H9 (cell line): Measurements from ENCODE around the gene FBXL14. TPM values are rescaled to one million over a fixed set of nuclear protein-coding genes. Genes with fewer than 3 reads are reported as not detected.

Experiments used
- DNase-seq: peaks from one replicate; pipeline ENCODE4 v3.0.0-alpha.2; 2017
- H2AFZ ChIP-seq: one replicate; pipeline ENCODE4 v1.6.1; 2013; ENCODE audit warnings: mild to moderate bottlenecking, low read length, control low read depth, moderate library complexity
- H2AK5ac ChIP-seq: 2 replicates; pipeline ENCODE4 v1.6.1; 2013; ENCODE audit warnings: low read length, control low read depth, mixed read lengths; ENCODE audit not compliant: insufficient read length
- H2BK120ac ChIP-seq: one replicate; pipeline ENCODE4 v1.6.1; 2013; ENCODE audit warnings: low read depth, mild to moderate bottlenecking, low read length, control low read depth, inconsistent platforms; ENCODE audit not compliant: poor library complexity, severe bottlenecking
- H2BK12ac ChIP-seq: 2 replicates; pipeline ENCODE4 v1.6.1; 2013; ENCODE audit warnings: low read length, control low read depth, mixed read lengths, low read depth; ENCODE audit not compliant: insufficient read length
- H2BK15ac ChIP-seq: 2 replicates; pipeline ENCODE4 v1.6.1; 2013; ENCODE audit warnings: low read depth, low read length, control low read depth
- H2BK20ac ChIP-seq: one replicate; pipeline ENCODE4 v1.6.1; 2013; ENCODE audit warnings: low read depth, mild to moderate bottlenecking, low read length, control low read depth, inconsistent platforms; ENCODE audit not compliant: poor library complexity, severe bottlenecking
- H2BK5ac ChIP-seq: 2 replicates; pipeline ENCODE4 v1.6.1; 2013; ENCODE audit warnings: low read length, control low read depth, mixed read lengths; ENCODE audit not compliant: insufficient read length
- H3K14ac ChIP-seq: 2 replicates; pipeline ENCODE4 v1.6.1; 2013; ENCODE audit warnings: low read length, control low read depth; ENCODE audit not compliant: insufficient read depth
- H3K18ac ChIP-seq: 2 replicates; pipeline ENCODE4 v1.6.1; 2013; ENCODE audit warnings: low read depth, mild to moderate bottlenecking, mixed read lengths, low read length, control low read depth; ENCODE audit not compliant: insufficient read length
- H3K23ac ChIP-seq: 2 replicates; pipeline ENCODE4 v1.6.1; 2013; ENCODE audit warnings: low read length, control low read depth, mixed read lengths, low read depth; ENCODE audit not compliant: insufficient read length
- H3K23me2 ChIP-seq: 2 replicates; pipeline ENCODE4 v1.6.1; 2013; ENCODE audit warnings: low read depth, mild to moderate bottlenecking, mixed read lengths, low read length, control low read depth; ENCODE audit not compliant: insufficient read length, poor library complexity, severe bottlenecking
- H3K27ac ChIP-seq: 2 replicates; pipeline ENCODE4 v1.5.1; 2013; ENCODE audit warnings: low read length, control low read depth, mixed read lengths, low read depth; ENCODE audit not compliant: insufficient read length
- H3K27me3 ChIP-seq: 2 replicates; pipeline ENCODE4 v1.6.1; 2013; ENCODE audit warnings: low read length, control low read depth, inconsistent platforms; ENCODE audit not compliant: insufficient read depth
- H3K4ac ChIP-seq: 2 replicates; pipeline ENCODE4 v1.6.1; 2013; ENCODE audit warnings: low read depth, mild to moderate bottlenecking, control low read depth, inconsistent platforms, low read length, moderate library complexity
- H3K4me1 ChIP-seq: 2 replicates; pipeline ENCODE4 v1.6.1; 2013; ENCODE audit warnings: low read length, control low read depth, inconsistent platforms; ENCODE audit not compliant: insufficient read depth
- H3K4me2 ChIP-seq: 2 replicates; pipeline ENCODE4 v1.6.1; 2013; ENCODE audit warnings: low read length, control low read depth, mixed read lengths; ENCODE audit not compliant: insufficient read length, insufficient read depth
- H3K56ac ChIP-seq: 2 replicates; pipeline ENCODE4 v1.6.1; 2013; ENCODE audit warnings: low read depth, mild to moderate bottlenecking, mixed read lengths, low read length, control low read depth; ENCODE audit not compliant: insufficient read length
- H3K79me1 ChIP-seq: 2 replicates; pipeline ENCODE4 v1.6.1; 2013; ENCODE audit warnings: low read depth, mild to moderate bottlenecking, moderate library complexity, low read length, control low read depth, inconsistent platforms; ENCODE audit not compliant: insufficient read depth, poor library complexity, severe bottlenecking
- H3K79me2 ChIP-seq: 2 replicates; pipeline ENCODE4 v1.6.1; 2013; ENCODE audit warnings: low read length, control low read depth, inconsistent platforms; ENCODE audit not compliant: insufficient read depth
- H3K9ac ChIP-seq: 2 replicates; pipeline ENCODE4 v1.6.1; 2013; ENCODE audit warnings: low read length, control low read depth, mixed read lengths; ENCODE audit not compliant: insufficient read length; ENCODE audit errors: extremely low read depth
- H3K9me3 ChIP-seq: one replicate; pipeline ENCODE4 v1.6.1; 2013; ENCODE audit warnings: low read depth, low read length, inconsistent platforms; ENCODE audit not compliant: control insufficient read depth
- H3T11ph ChIP-seq: one replicate; pipeline ENCODE4 v1.6.1; 2013; ENCODE audit warnings: mild to moderate bottlenecking, low read length, control low read depth, inconsistent platforms
- H4K20me1 ChIP-seq: one replicate; pipeline ENCODE4 v1.6.1; 2013; ENCODE audit not compliant: control insufficient read depth, insufficient read length, insufficient read depth
- H4K5ac ChIP-seq: 2 replicates; pipeline ENCODE4 v1.6.1; 2013; ENCODE audit warnings: low read depth, mild to moderate bottlenecking, mixed read lengths, low read length, control low read depth; ENCODE audit not compliant: insufficient read length
- H4K8ac ChIP-seq: replicated peaks from 2 replicates; pipeline ENCODE4 v1.6.1; 2013; ENCODE audit warnings: low read length, control low read depth, mixed read lengths, low read depth; ENCODE audit not compliant: insufficient read length
- H4K91ac ChIP-seq: 2 replicates; pipeline ENCODE4 v1.6.1; 2013; ENCODE audit warnings: low read depth, mild to moderate bottlenecking, moderate library complexity, mixed read lengths, low read length, control low read depth; ENCODE audit not compliant: insufficient read length
- H3K27ac Mint-ChIP-seq, 3 experiments: 2 replicates in 2 of 3; 3 replicates in 1 of 3; pipeline ENCODE4 v1.8.0; 2020 to 2021; ENCODE audit warnings: mixed read lengths in 3 of 3, mild to moderate bottlenecking in 1 of 3, moderate library complexity in 1 of 3
- H3K27me3 Mint-ChIP-seq: 2 replicates; pipeline ENCODE4 v1.8.0; 2021; ENCODE audit warnings: low read depth, mild to moderate bottlenecking, moderate library complexity, mixed read lengths
- H3K36me3 Mint-ChIP-seq, 3 experiments: 2 replicates in 2 of 3; 3 replicates in 1 of 3; pipeline ENCODE4 v1.8.0; 2020 to 2021; ENCODE audit warnings: low read depth in 3 of 3, mixed read lengths in 3 of 3; ENCODE audit not compliant: insufficient read depth in 1 of 3
- H3K4me1 Mint-ChIP-seq, 2 experiments: 2 replicates each; pipeline ENCODE4 v1.8.0; 2020; ENCODE audit warnings: mixed read lengths in 2 of 2
- H3K4me3 Mint-ChIP-seq, 2 experiments: 2 replicates in 1 of 2; 3 replicates in 1 of 2; pipeline ENCODE4 v1.8.0; 2020 to 2021; ENCODE audit warnings: mild to moderate bottlenecking in 2 of 2, mixed read lengths in 2 of 2, moderate library complexity in 1 of 2
- H3K9me3 Mint-ChIP-seq, 2 experiments: 2 replicates in 1 of 2; 3 replicates in 1 of 2; pipeline ENCODE4 v1.8.0; 2020; ENCODE audit warnings: mild to moderate bottlenecking in 2 of 2, mixed read lengths in 2 of 2, moderate library complexity in 1 of 2
- CTCF ChIP-seq: fragments of 200-600 bp; sonication (generic); conservative IDR thresholded peaks from 3 replicates; pipeline ENCODE4 v1.8.0; 2021; ENCODE audit warnings: antibody characterized with exemption, mild to moderate bottlenecking
- WGBS: extraction: QIAGEN DNeasy Blood & Tissue Kit; methylation state at CpG from one replicate; pipeline ENCODE4 v1.1.7; 2013; ENCODE audit warnings: missing lambda C conversion rate, low lambda C conversion rate, mixed read lengths; ENCODE audit not compliant: insufficient read length; ENCODE audit errors: extremely low coverage; 5-methylcytosine and 5-hydroxymethylcytosine counted together
- total RNA-seq: library from RNA; stranded (reverse); gene quantifications from 2 replicates; pipeline ENCODE4 v1.2.1, GENCODE V29; 2021

The FBXL14 gene
- total RNA-seq, 1 experiment from 2014 or later, result 15.6 TPM

- no peak overlapping the region for H2AFZ ChIP-seq
- peaks cover 86% of the 10 kb centered on the region for H3K27me3 Mint-ChIP-seq
- no peak overlapping the region for H2BK120ac ChIP-seq
- no peaks in the 10 kb centered on the region for H3K9me3 Mint-ChIP-seq
- no peaks in the 10 kb centered on the region for H3K79me2 ChIP-seq
- no peak overlapping the region for H3K9ac ChIP-seq
- no peak overlapping the region for H3T11ph ChIP-seq
- H3K27ac ChIP-seq, result no peak overlapping the region
- no peaks in the 10 kb centered on the region for H3K36me3 Mint-ChIP-seq
- H3K9me3 ChIP-seq, result no peaks in the 10 kb centered on the region
- no CpG with 5 or more reads among the region's 3 CpGs for WGBS
- no peak for TF ChIP-seq CTCF
- H3K4ac ChIP-seq, result no peak overlapping the region
- H3K4me2 ChIP-seq, result no peak overlapping the region
- H4K91ac ChIP-seq, result no peak overlapping the region
- H2AK5ac ChIP-seq, result no peak overlapping the region
- H3K56ac ChIP-seq, result no peak overlapping the region
- peak; percentile 25 for DNase-seq
- peaks cover 23% of the 10 kb centered on the region for H3K27me3 ChIP-seq
- no peak overlapping the region for H2BK15ac ChIP-seq
- no peak overlapping the region for H2BK12ac ChIP-seq
- peaks cover 3 to 8% of the 10 kb centered on the region in 2 experiments; a peak in 2 of 4 replicates for H3K4me1 Mint-ChIP-seq
- no peaks in the 10 kb centered on the region for H4K20me1 ChIP-seq
- no peak overlapping the region for H3K18ac ChIP-seq
- no peak overlapping the region for H2BK5ac ChIP-seq
- H3K23ac ChIP-seq, result no peak overlapping the region
- no peak overlapping the region for H3K14ac ChIP-seq
- H3K4me3 Mint-ChIP-seq, result no peak overlapping the region
- H2BK20ac ChIP-seq, result no peak overlapping the region
- H3K27ac Mint-ChIP-seq, result no peak overlapping the region
- no peaks in the 10 kb centered on the region for H3K4me1 ChIP-seq
- H3K23me2 ChIP-seq, result peaks cover 10% of the 10 kb centered on the region
- no peaks in the 10 kb centered on the region for H3K79me1 ChIP-seq
- H4K5ac ChIP-seq, result no peak overlapping the region
- H4K8ac ChIP-seq, result no peak overlapping the region
Measured at GRCh38 chr12:1534748-1535147, 59.6 kb downstream of the FBXL14 start.
